H9 (cell line): ENCODE results near the gene SLC16A3. TPM values are rescaled to one million over a fixed set of nuclear protein-coding genes. Genes with fewer than 3 reads are reported as not detected.

Source experiments
- DNase-seq: peaks from one replicate; pipeline ENCODE4 v3.0.0-alpha.2; 2017
- H2AFZ ChIP-seq: one replicate; pipeline ENCODE4 v1.6.1; 2013; ENCODE audit warnings: mild to moderate bottlenecking, low read length, control low read depth, moderate library complexity
- H2AK5ac ChIP-seq: 2 replicates; pipeline ENCODE4 v1.6.1; 2013; ENCODE audit warnings: low read length, control low read depth, mixed read lengths; ENCODE audit not compliant: insufficient read length
- H2BK120ac ChIP-seq: one replicate; pipeline ENCODE4 v1.6.1; 2013; ENCODE audit warnings: low read depth, mild to moderate bottlenecking, low read length, control low read depth, inconsistent platforms; ENCODE audit not compliant: poor library complexity, severe bottlenecking
- H2BK12ac ChIP-seq: 2 replicates; pipeline ENCODE4 v1.6.1; 2013; ENCODE audit warnings: low read length, control low read depth, mixed read lengths, low read depth; ENCODE audit not compliant: insufficient read length
- H2BK15ac ChIP-seq: 2 replicates; pipeline ENCODE4 v1.6.1; 2013; ENCODE audit warnings: low read depth, low read length, control low read depth
- H2BK20ac ChIP-seq: one replicate; pipeline ENCODE4 v1.6.1; 2013; ENCODE audit warnings: low read depth, mild to moderate bottlenecking, low read length, control low read depth, inconsistent platforms; ENCODE audit not compliant: poor library complexity, severe bottlenecking
- H2BK5ac ChIP-seq: 2 replicates; pipeline ENCODE4 v1.6.1; 2013; ENCODE audit warnings: low read length, control low read depth, mixed read lengths; ENCODE audit not compliant: insufficient read length
- H3K14ac ChIP-seq: 2 replicates; pipeline ENCODE4 v1.6.1; 2013; ENCODE audit warnings: low read length, control low read depth; ENCODE audit not compliant: insufficient read depth
- H3K18ac ChIP-seq: 2 replicates; pipeline ENCODE4 v1.6.1; 2013; ENCODE audit warnings: low read depth, mild to moderate bottlenecking, mixed read lengths, low read length, control low read depth; ENCODE audit not compliant: insufficient read length
- H3K23ac ChIP-seq: 2 replicates; pipeline ENCODE4 v1.6.1; 2013; ENCODE audit warnings: low read length, control low read depth, mixed read lengths, low read depth; ENCODE audit not compliant: insufficient read length
- H3K23me2 ChIP-seq: 2 replicates; pipeline ENCODE4 v1.6.1; 2013; ENCODE audit warnings: low read depth, mild to moderate bottlenecking, mixed read lengths, low read length, control low read depth; ENCODE audit not compliant: insufficient read length, poor library complexity, severe bottlenecking
- H3K27ac ChIP-seq: 2 replicates; pipeline ENCODE4 v1.5.1; 2013; ENCODE audit warnings: low read length, control low read depth, mixed read lengths, low read depth; ENCODE audit not compliant: insufficient read length
- H3K27me3 ChIP-seq: 2 replicates; pipeline ENCODE4 v1.6.1; 2013; ENCODE audit warnings: low read length, control low read depth, inconsistent platforms; ENCODE audit not compliant: insufficient read depth
- H3K4ac ChIP-seq: 2 replicates; pipeline ENCODE4 v1.6.1; 2013; ENCODE audit warnings: low read depth, mild to moderate bottlenecking, control low read depth, inconsistent platforms, low read length, moderate library complexity
- H3K4me1 ChIP-seq: 2 replicates; pipeline ENCODE4 v1.6.1; 2013; ENCODE audit warnings: low read length, control low read depth, inconsistent platforms; ENCODE audit not compliant: insufficient read depth
- H3K4me2 ChIP-seq: 2 replicates; pipeline ENCODE4 v1.6.1; 2013; ENCODE audit warnings: low read length, control low read depth, mixed read lengths; ENCODE audit not compliant: insufficient read length, insufficient read depth
- H3K56ac ChIP-seq: 2 replicates; pipeline ENCODE4 v1.6.1; 2013; ENCODE audit warnings: low read depth, mild to moderate bottlenecking, mixed read lengths, low read length, control low read depth; ENCODE audit not compliant: insufficient read length
- H3K79me1 ChIP-seq: 2 replicates; pipeline ENCODE4 v1.6.1; 2013; ENCODE audit warnings: low read depth, mild to moderate bottlenecking, moderate library complexity, low read length, control low read depth, inconsistent platforms; ENCODE audit not compliant: insufficient read depth, poor library complexity, severe bottlenecking
- H3K79me2 ChIP-seq: 2 replicates; pipeline ENCODE4 v1.6.1; 2013; ENCODE audit warnings: low read length, control low read depth, inconsistent platforms; ENCODE audit not compliant: insufficient read depth
- H3K9ac ChIP-seq: 2 replicates; pipeline ENCODE4 v1.6.1; 2013; ENCODE audit warnings: low read length, control low read depth, mixed read lengths; ENCODE audit not compliant: insufficient read length; ENCODE audit errors: extremely low read depth
- H3K9me3 ChIP-seq: one replicate; pipeline ENCODE4 v1.6.1; 2013; ENCODE audit warnings: low read depth, low read length, inconsistent platforms; ENCODE audit not compliant: control insufficient read depth
- H3T11ph ChIP-seq: one replicate; pipeline ENCODE4 v1.6.1; 2013; ENCODE audit warnings: mild to moderate bottlenecking, low read length, control low read depth, inconsistent platforms
- H4K20me1 ChIP-seq: one replicate; pipeline ENCODE4 v1.6.1; 2013; ENCODE audit not compliant: control insufficient read depth, insufficient read length, insufficient read depth
- H4K5ac ChIP-seq: 2 replicates; pipeline ENCODE4 v1.6.1; 2013; ENCODE audit warnings: low read depth, mild to moderate bottlenecking, mixed read lengths, low read length, control low read depth; ENCODE audit not compliant: insufficient read length
- H4K8ac ChIP-seq: replicated peaks from 2 replicates; pipeline ENCODE4 v1.6.1; 2013; ENCODE audit warnings: low read length, control low read depth, mixed read lengths, low read depth; ENCODE audit not compliant: insufficient read length
- H4K91ac ChIP-seq: 2 replicates; pipeline ENCODE4 v1.6.1; 2013; ENCODE audit warnings: low read depth, mild to moderate bottlenecking, moderate library complexity, mixed read lengths, low read length, control low read depth; ENCODE audit not compliant: insufficient read length
- H3K27ac Mint-ChIP-seq, 3 experiments: 2 replicates in 2 of 3; 3 replicates in 1 of 3; pipeline ENCODE4 v1.8.0; 2020 to 2021; ENCODE audit warnings: mixed read lengths in 3 of 3, mild to moderate bottlenecking in 1 of 3, moderate library complexity in 1 of 3
- H3K27me3 Mint-ChIP-seq: 2 replicates; pipeline ENCODE4 v1.8.0; 2021; ENCODE audit warnings: low read depth, mild to moderate bottlenecking, moderate library complexity, mixed read lengths
- H3K36me3 Mint-ChIP-seq, 3 experiments: 2 replicates in 2 of 3; 3 replicates in 1 of 3; pipeline ENCODE4 v1.8.0; 2020 to 2021; ENCODE audit warnings: low read depth in 3 of 3, mixed read lengths in 3 of 3; ENCODE audit not compliant: insufficient read depth in 1 of 3
- H3K4me1 Mint-ChIP-seq, 2 experiments: 2 replicates each; pipeline ENCODE4 v1.8.0; 2020; ENCODE audit warnings: mixed read lengths in 2 of 2
- H3K4me3 Mint-ChIP-seq, 2 experiments: 2 replicates in 1 of 2; 3 replicates in 1 of 2; pipeline ENCODE4 v1.8.0; 2020 to 2021; ENCODE audit warnings: mild to moderate bottlenecking in 2 of 2, mixed read lengths in 2 of 2, moderate library complexity in 1 of 2
- H3K9me3 Mint-ChIP-seq, 2 experiments: 2 replicates in 1 of 2; 3 replicates in 1 of 2; pipeline ENCODE4 v1.8.0; 2020; ENCODE audit warnings: mild to moderate bottlenecking in 2 of 2, mixed read lengths in 2 of 2, moderate library complexity in 1 of 2
- WGBS: extraction: QIAGEN DNeasy Blood & Tissue Kit; methylation state at CpG from one replicate; pipeline ENCODE4 v1.1.7; 2013; ENCODE audit warnings: missing lambda C conversion rate, low lambda C conversion rate, mixed read lengths; ENCODE audit not compliant: insufficient read length; ENCODE audit errors: extremely low coverage; 5-methylcytosine and 5-hydroxymethylcytosine counted together
- total RNA-seq: library from RNA; stranded (reverse); gene quantifications from 2 replicates; pipeline ENCODE4 v1.2.1, GENCODE V29; 2021
- TF ChIP-seq, protein P1 (sequence below): fragments of 200-600 bp; sonication (generic); conservative IDR thresholded peaks from 3 replicates; pipeline ENCODE4 v1.8.0; 2021; ENCODE audit warnings: antibody characterized with exemption, mild to moderate bottlenecking

Gene SLC16A3
- total RNA-seq, 1 experiment from 2014 or later = 28.4 TPM

DNA sequence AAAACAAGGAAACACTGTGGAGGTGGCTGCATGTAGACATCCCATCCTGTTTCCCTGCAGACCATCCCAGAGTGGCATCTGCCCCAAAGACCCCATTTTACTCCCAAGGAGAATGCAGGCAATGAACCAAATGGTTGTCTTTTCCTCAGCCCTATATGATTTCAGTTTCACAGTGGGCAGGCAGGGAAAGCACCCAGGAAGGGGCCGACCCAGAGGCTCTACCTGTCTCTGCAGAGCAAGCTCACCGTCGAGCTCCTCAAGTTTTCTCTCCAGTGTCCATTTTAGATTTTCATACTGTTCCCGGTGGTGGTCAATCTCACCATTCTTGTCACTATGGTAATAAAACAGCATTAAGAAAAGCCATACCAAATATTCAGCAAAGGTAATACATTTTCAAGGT is 30.8 kb upstream of the SLC16A3 start:
- Histone ChIP-seq H3K18ac (no peak overlapping the region), H3K27ac (no peak overlapping the region), H3T11ph (no peak overlapping the region), H3K56ac (no peak overlapping the region), H4K8ac (no peak overlapping the region), H3K14ac (no peak overlapping the region), H3K79me2 (no peaks in the 10 kb centered on the region), H2BK5ac (no peak overlapping the region), H2BK12ac (no peak overlapping the region), H3K23ac (no peak overlapping the region), H3K27me3 (no peaks in the 10 kb centered on the region), H4K91ac (no peak overlapping the region), H2BK120ac (no peak overlapping the region), H3K4me2 (no peak overlapping the region), H4K5ac (no peak overlapping the region), H4K20me1 (no peaks in the 10 kb centered on the region), H3K23me2 (no peaks in the 10 kb centered on the region), H2AK5ac (no peak overlapping the region), H3K9ac (no peak overlapping the region), H3K79me1 (no peaks in the 10 kb centered on the region), H3K9me3 (no peaks in the 10 kb centered on the region), H3K4me1 (no peaks in the 10 kb centered on the region), H2BK20ac (no peak overlapping the region), H3K4ac (no peak overlapping the region), H2BK15ac (no peak overlapping the region), H2AFZ (no peak overlapping the region)
- no peaks in the 10 kb centered on the region for H3K4me1 Mint-ChIP-seq
- peaks cover 5 to 41% (median 25%) of the 10 kb centered on the region in 3 experiments; a peak in 5 of 7 replicates for H3K36me3 Mint-ChIP-seq
- no peaks in the 10 kb centered on the region for H3K9me3 Mint-ChIP-seq
- WGBS = no CpG with 5 or more reads among the region's 4 CpGs
- TF ChIP-seq, protein P1, sequence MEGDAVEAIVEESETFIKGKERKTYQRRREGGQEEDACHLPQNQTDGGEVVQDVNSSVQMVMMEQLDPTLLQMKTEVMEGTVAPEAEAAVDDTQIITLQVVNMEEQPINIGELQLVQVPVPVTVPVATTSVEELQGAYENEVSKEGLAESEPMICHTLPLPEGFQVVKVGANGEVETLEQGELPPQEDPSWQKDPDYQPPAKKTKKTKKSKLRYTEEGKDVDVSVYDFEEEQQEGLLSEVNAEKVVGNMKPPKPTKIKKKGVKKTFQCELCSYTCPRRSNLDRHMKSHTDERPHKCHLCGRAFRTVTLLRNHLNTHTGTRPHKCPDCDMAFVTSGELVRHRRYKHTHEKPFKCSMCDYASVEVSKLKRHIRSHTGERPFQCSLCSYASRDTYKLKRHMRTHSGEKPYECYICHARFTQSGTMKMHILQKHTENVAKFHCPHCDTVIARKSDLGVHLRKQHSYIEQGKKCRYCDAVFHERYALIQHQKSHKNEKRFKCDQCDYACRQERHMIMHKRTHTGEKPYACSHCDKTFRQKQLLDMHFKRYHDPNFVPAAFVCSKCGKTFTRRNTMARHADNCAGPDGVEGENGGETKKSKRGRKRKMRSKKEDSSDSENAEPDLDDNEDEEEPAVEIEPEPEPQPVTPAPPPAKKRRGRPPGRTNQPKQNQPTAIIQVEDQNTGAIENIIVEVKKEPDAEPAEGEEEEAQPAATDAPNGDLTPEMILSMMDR = no peak
- DNase-seq = no peak
- H3K4me3 Mint-ChIP-seq = no peak overlapping the region
- no peak overlapping the region for H3K27ac Mint-ChIP-seq
- peaks cover 4% of the 10 kb centered on the region for H3K27me3 Mint-ChIP-seq
